Stimulated activated naive CD8-positive, alpha-beta T cell treated with anti-CD3 and anti-CD28 coated beads, Interleukin-15, amount 100 ng/mL, for 72 hours (primary cell): ENCODE measurements around the gene GLS.
A peak's percentile ranks its signal among the peaks of the same experiment; 100 is the strongest.

ENCODE experiments used
- ATAC-seq: fragments of 150-1000 bp; cut with Tn5 transposase; 2 replicates; pipeline ENCODE4 v1.10.0; 2021; ENCODE audit warnings: mild to moderate bottlenecking, moderate library complexity
- DNase-seq, 2 donors: peaks; one replicate each; pipeline ENCODE4 v3.0.0; 2021 to 2022
- H3K27ac Mint-ChIP-seq, 2 donors: one replicate each; pipeline ENCODE4 v1.8.0; 2022; ENCODE audit warnings: mild to moderate bottlenecking in 2 of 2, mixed read lengths in 2 of 2, moderate library complexity in 2 of 2
- H3K27me3 Mint-ChIP-seq: one replicate; pipeline ENCODE4 v1.8.0; 2022; ENCODE audit warnings: mixed read lengths
- H3K4me1 Mint-ChIP-seq: one replicate; pipeline ENCODE4 v1.8.0; 2022; ENCODE audit warnings: mild to moderate bottlenecking, mixed read lengths
- H3K4me3 Mint-ChIP-seq, 2 donors: one replicate each; pipeline ENCODE4 v1.8.0; 2022; ENCODE audit warnings: mild to moderate bottlenecking in 2 of 2, mixed read lengths in 2 of 2, moderate library complexity in 1 of 2
- H3K9me3 Mint-ChIP-seq, 2 donors: one replicate each; pipeline ENCODE4 v1.8.0; 2022; ENCODE audit warnings: mixed read lengths in 2 of 2

GLS gene

DNA sequence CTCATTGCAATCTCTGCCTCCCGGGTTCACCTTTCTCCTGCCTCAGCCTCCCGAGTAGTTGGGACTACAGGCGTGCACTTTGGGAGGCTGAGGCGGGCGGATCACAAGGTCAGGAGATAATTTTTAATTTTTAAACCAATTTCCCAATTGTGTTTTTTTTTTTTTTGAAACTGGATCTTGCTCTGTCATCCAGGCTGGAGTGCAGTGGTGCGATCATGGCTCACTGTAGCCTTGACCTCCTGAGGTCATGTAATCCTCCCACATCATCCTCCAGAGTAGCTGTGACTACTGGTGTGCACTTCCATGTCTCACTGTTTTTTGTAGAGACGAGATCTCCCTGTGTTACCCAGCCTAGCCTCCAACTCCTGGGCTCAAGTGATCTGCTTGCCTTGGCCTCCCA, 49.3 kb downstream of the GLS start:
- no peak for ATAC-seq
- H3K27me3 Mint-ChIP-seq, result no peaks in the 10 kb centered on the region
- H3K9me3 Mint-ChIP-seq, result no peaks in the 10 kb centered on the region
- H3K27ac Mint-ChIP-seq, result no peak overlapping the region
- DNase-seq, result no peak
- peaks cover 5% of the 10 kb centered on the region for H3K4me1 Mint-ChIP-seq
- no peak overlapping the region for H3K4me3 Mint-ChIP-seq

DNA sequence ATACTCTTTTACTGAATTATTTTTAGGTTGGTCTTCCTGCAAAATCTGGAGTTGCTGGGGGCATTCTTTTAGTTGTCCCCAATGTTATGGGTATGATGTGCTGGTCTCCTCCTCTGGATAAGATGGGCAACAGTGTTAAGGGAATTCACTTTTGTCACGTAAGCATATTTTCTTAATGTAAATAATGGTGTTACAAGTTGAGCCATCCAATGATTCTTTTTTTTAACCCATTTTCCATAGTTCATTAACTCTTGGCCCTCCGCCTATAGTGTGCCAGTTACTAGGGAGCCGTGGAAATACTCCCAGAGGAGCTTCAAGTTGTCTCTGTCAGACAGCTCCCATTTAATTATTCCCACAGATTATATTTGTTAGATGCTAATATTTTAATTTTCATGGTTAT, 49.8 kb downstream of the GLS start:
- no peak overlapping the region for H3K4me3 Mint-ChIP-seq
- no peaks in the 10 kb centered on the region for H3K9me3 Mint-ChIP-seq
- no peak for ATAC-seq
- H3K4me1 Mint-ChIP-seq, result peaks cover 5% of the 10 kb centered on the region
- DNase-seq, result no peak
- H3K27me3 Mint-ChIP-seq, result no peaks in the 10 kb centered on the region
- peak overlapping the region in 1 of 2 donors; percentile 42 for H3K27ac Mint-ChIP-seq

DNA sequence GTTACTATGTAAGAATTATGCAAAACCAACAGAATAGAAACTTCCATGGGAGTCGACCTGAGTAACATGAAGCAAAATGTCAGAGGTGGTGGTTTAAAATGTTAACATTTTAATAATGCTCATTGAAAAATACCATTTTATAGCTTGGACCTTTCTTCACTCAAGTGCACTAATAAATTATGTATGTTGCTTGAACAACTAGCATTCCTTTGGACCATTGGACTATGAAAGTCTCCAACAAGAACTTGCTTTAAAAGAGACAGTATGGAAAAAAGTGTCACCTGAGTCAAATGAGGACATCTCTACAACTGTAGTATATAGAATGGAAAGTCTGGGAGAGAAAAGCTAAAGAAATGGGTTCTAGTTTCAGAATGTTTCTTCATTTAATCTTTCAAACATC, 51.9 kb downstream of the GLS start:
- peaks cover 5% of the 10 kb centered on the region for H3K4me1 Mint-ChIP-seq
- ATAC-seq, result no peak
- H3K27ac Mint-ChIP-seq, result no peak overlapping the region
- H3K27me3 Mint-ChIP-seq, result no peaks in the 10 kb centered on the region
- DNase-seq, result no peak
- no peaks in the 10 kb centered on the region for H3K9me3 Mint-ChIP-seq
- no peak overlapping the region for H3K4me3 Mint-ChIP-seq

DNA sequence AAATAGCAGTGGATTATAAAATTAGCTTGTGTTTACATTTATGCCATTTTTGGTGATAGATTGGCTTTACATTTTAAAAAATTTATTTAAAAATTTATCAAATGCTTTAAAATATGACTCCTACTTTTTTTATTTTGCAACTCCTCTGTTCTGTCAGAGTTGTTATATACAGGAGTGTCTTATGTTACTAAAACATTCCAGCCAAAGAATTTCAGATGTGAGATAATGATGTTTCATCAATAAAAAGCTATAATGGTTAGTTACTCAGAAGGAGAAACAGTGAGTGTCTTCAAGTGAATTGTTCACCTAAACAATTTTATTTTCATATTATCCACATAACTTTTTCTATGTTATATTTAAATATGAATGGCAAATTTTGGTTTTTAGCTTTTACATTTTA, 52.7 kb downstream of the GLS start:
- DNase-seq (no peak), ATAC-seq (no peak)
- Mint-ChIP-seq H3K27me3 (no peaks in the 10 kb centered on the region), H3K4me3 (no peak overlapping the region), H3K9me3 (no peaks in the 10 kb centered on the region), H3K4me1 (peaks cover 5% of the 10 kb centered on the region), H3K27ac (no peak overlapping the region)

DNA sequence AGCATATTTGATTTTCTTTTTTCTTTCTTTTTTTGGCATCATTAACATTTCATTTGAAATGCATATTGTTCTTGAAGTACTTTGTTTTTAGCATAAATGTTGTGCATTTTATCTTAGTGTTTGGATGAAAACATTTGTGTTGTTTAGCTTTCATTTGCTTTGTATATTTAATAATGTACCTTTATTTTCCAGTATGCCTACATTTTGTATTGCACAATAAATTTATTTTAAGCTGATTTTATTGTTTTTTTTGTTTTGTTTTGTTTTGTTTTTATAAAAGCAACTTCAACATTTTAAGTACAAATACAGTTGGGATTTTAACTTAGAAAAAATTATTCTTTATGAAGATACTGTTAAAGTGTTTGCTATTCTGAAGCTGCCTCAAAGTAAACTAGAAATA, 54.4 kb downstream of the GLS start:
- no peaks in the 10 kb centered on the region for H3K27me3 Mint-ChIP-seq
- H3K4me1 Mint-ChIP-seq, result peaks cover 5% of the 10 kb centered on the region
- no peak for DNase-seq
- no peak for ATAC-seq
- H3K27ac Mint-ChIP-seq, result no peak overlapping the region
- H3K4me3 Mint-ChIP-seq, result no peak overlapping the region
- no peaks in the 10 kb centered on the region for H3K9me3 Mint-ChIP-seq

DNA sequence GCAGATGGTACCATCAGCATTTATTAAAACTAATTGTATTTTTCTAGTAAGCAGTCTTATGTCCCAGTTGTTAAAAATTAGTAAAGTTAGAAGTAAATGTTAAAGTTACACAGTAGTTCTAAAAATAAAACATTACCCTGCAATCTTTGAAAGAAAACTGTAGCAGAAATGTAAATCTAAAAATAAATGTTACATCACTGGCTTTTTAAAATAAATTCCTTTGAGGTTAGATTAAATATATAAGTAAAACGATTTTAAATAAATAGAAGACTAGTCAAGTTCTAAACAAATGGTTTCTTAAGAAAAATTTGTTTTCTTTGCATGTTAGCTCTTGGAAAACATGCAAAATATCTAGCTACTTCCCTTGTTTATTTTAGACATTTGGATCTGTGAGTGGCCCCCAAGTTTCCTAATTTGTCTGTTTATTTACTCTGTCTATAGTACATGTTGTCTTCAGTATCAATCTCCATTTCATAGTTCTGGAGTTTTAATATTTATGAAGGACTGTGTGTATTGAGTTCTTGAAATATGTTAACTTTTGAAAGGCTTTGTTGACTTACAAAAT, 58.2 kb downstream of the GLS start:
- no peak for ATAC-seq
- Mint-ChIP-seq H3K4me3 (no peak overlapping the region), H3K9me3 (no peaks in the 10 kb centered on the region), H3K27ac (peak overlapping the region in 1 of 2 donors; percentile 37), H3K27me3 (no peaks in the 10 kb centered on the region), H3K4me1 (peaks cover 4% of the 10 kb centered on the region)
- no peak for DNase-seq

DNA sequence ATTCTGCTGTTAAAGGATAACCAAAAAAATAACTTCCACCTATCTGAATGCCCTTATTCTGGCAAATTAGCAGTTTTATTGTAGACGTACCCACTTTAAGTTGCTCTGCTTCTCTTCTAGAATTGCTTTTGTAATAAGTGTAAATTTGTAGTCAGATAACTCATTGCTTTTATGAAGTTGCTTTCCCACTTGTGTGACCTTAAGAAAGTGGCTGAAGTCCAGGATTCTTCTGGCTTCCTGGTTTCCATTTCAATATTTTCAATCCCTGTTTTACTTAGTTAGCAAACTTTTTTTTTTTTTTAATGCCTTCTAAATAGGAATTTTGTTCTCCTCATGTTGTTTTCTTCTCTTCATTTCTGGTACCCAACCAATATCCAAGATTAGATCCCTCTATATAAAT, 59.8 kb downstream of the GLS start:
- Mint-ChIP-seq H3K4me3 (no peak overlapping the region), H3K4me1 (no peaks in the 10 kb centered on the region), H3K9me3 (no peaks in the 10 kb centered on the region), H3K27ac (no peak overlapping the region), H3K27me3 (no peaks in the 10 kb centered on the region)
- no peak for DNase-seq
- ATAC-seq, result no peak

DNA sequence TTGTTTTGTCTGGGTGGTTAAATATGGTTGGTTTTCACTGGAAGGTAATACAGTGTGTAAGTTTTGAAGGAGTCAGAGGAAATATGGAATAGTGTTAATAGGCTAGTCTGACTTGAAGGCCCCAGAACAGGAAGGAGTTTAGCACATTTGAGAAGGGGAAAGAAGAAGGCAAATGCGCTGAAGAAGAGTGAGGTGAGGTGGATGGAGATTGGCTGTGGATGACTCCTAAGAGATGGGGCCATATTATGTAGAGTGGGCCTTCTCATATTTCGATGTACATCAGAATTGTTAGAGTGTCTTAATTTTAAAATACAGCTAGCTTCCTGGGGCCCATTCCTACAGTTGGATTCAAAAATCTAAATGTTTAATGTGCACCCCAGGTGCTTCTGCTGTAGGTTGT, 61.0 kb downstream of the GLS start:
- no peaks in the 10 kb centered on the region for H3K9me3 Mint-ChIP-seq
- no peak for ATAC-seq
- H3K27ac Mint-ChIP-seq, result no peak overlapping the region

DNA sequence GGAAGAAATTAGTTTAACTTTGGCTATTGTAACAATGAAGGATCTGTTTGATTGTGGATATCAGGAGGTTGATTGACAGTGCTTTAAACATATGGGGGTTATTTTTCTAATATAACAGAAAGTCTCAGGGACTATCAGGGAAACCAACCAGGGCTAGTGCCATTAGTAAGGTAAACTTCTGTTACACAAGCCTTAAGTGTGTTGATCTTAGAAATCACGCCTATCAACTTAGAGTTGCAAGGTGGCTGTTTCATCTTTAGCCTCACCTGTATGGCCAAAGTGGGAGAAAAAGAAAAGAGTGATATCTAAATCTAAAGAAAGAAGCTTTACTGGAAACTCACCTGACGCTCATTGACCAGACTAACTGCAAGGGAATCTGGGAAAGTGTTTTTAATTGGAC, 62.1 kb downstream of the GLS start:
- Mint-ChIP-seq H3K4me3 (no peak overlapping the region), H3K27ac (no peak overlapping the region), H3K4me1 (peaks cover 5% of the 10 kb centered on the region), H3K27me3 (no peaks in the 10 kb centered on the region), H3K9me3 (no peaks in the 10 kb centered on the region)
- ATAC-seq, result no peak
- DNase-seq, result no peak

More for the DNA sequence above, 61.0 kb downstream of the GLS start:
- no peak overlapping the region for H3K4me3 Mint-ChIP-seq
- no peak for DNase-seq
- H3K4me1 Mint-ChIP-seq, result peaks cover 3% of the 10 kb centered on the region
- no peaks in the 10 kb centered on the region for H3K27me3 Mint-ChIP-seq

DNA sequence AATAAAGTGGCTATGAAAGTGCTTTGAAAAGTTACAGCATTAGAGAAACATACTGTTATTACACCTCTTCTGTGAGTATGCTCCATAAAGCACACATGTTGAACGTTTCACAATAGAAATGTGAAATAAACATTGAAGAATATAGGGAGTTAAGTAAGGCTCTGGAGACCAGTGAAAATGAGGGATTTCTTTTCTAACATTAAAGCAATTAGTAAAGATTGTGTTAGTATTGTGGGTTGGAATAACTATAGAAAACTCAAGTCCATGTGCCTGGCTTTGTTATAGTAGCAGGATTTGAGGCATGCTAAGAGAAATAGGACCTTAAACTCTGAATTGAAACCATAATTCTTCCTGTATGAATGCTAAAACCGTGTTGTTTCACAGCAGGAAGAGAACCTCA, 63.1 kb downstream of the GLS start:
- H3K9me3 Mint-ChIP-seq, result no peaks in the 10 kb centered on the region
- ATAC-seq, result no peak
- no peak overlapping the region for H3K27ac Mint-ChIP-seq
- H3K4me3 Mint-ChIP-seq, result no peak overlapping the region
- no peak for DNase-seq
- H3K4me1 Mint-ChIP-seq, result peaks cover 5% of the 10 kb centered on the region
- H3K27me3 Mint-ChIP-seq, result no peaks in the 10 kb centered on the region

DNA sequence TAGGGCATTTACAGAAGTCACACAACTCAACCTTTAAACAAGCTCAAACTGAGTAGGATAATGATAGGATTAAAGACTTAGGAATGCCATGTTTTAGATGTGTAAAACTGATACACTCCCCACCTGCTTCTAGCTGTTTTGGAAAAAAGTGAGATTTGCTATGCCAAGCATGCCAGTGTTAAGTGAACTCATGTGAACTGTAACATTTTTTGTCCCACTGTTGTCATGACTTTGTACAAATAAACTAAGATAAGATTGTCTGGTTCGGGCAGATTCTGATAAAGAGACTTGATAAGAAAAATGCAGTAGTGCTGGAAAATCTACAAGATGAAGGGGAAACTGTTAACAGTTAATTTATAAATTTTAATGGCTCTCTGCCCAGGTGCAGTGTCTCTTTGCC, 66.5 kb downstream of the GLS start:
- Mint-ChIP-seq H3K4me3 (no peak overlapping the region), H3K27ac (no peak overlapping the region), H3K27me3 (no peaks in the 10 kb centered on the region), H3K9me3 (no peaks in the 10 kb centered on the region), H3K4me1 (peaks cover 7% of the 10 kb centered on the region)
- no peak for DNase-seq
- no peak for ATAC-seq

DNA sequence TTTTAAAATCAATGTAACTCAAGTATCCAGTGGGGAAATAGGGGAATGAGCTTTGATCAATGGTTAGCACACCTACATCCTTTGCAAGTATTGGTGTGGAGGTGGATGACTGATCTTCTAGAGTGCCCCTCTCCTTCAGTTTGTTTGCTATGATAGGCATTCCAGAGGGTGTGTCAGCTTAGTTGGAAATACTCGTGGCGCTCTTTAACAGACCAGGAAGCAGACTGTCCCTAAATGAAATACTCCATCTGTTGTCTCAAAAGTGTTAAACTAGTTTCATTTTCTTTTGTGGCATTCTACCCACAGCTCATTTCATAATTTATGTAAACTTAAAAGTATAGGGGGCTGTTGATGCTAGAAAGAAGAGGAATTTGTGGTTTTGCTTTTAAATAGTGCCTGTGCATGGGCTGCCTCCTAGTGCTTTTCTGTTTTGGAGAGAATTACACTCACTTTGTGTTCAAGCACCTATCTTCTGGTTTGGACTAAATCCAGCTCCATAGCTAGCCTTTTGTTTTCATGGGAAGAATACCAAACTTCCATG, 67.2 kb downstream of the GLS start:
- peak overlapping the region in 1 of 2 donors; percentile 13 for H3K27ac Mint-ChIP-seq
- no peak for DNase-seq

DNA sequence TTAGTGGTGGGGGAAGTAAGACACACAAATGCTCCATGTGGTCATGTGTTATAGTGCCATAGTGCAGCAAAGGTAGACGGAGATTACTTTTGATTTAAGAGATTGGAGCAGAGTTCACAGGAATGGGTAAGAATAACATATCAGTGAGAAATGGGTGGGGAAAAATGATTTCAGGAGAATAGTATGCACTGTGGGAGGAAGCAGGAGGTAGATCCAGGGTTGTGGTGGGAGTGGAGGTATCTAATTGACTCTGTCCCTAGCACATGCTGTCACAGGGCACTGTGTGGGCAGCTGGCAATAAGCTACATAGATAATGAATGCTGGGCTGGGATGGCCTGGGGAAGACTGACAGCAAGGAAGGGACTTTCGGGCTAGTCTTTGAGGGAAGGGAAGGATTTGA, 68.0 kb downstream of the GLS start:
- H3K27me3 Mint-ChIP-seq, result no peaks in the 10 kb centered on the region
- ATAC-seq (peak; percentile 63), DNase-seq (no peak)
- H3K4me3 Mint-ChIP-seq, result no peak overlapping the region
- no peak overlapping the region for H3K27ac Mint-ChIP-seq
- H3K4me1 Mint-ChIP-seq, result peaks cover 11% of the 10 kb centered on the region
- H3K9me3 Mint-ChIP-seq, result no peaks in the 10 kb centered on the region

More for the DNA sequence above, 67.2 kb downstream of the GLS start:
- Mint-ChIP-seq H3K4me3 (peak overlapping the region; percentile 9 to 55), H3K4me1 (peaks cover 11% of the 10 kb centered on the region), H3K27me3 (no peaks in the 10 kb centered on the region), H3K9me3 (no peaks in the 10 kb centered on the region)
- ATAC-seq, result peak; percentile 93

DNA sequence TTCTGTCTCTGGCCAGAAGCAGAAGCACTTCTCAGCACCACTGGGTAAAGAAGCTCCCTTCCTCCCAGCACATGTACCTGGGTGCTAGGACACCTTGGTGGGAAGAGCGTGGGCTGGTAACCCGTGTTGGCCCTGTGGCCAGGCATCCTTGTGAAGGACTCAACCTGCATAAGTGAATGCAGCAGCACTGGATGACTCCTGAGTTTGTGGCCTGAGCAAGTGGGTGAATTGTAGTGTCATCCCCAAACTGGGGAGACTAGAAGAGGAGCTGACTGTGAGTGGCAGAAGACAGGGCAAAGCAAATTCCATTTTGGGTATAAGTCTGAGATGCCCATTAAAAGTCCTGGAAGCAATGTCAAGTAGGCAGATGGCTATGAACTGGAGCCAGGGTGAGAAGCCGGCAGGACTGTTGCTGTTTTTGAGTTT, 70.0 kb downstream of the GLS start:
- Mint-ChIP-seq H3K4me1 (peaks cover 11% of the 10 kb centered on the region), H3K27ac (no peak overlapping the region), H3K4me3 (no peak overlapping the region), H3K9me3 (peaks cover 0 to under 1% of the 10 kb centered on the region in 2 donors), H3K27me3 (no peaks in the 10 kb centered on the region)
- DNase-seq (no peak), ATAC-seq (no peak)

DNA sequence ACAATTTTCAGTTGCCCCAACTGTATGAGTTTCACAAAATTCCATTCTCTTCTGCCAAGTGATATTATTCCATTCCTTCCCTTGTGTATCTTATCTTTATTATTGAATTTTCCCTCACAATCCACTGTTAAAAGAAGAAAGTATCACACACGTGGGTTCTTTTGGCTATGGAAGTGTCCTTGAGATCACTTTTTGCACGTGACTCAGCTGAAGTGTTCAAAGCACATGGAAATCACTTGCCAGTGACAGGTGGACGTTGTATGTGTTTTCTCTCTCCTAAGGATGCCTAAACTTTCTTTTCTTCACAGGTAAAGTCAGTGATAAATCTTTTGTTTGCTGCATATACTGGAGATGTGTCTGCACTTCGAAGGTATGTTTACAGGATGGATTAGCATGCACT, 72.6 kb downstream of the GLS start:
- ATAC-seq, result no peak
- no peak overlapping the region for H3K27ac Mint-ChIP-seq

DNA sequence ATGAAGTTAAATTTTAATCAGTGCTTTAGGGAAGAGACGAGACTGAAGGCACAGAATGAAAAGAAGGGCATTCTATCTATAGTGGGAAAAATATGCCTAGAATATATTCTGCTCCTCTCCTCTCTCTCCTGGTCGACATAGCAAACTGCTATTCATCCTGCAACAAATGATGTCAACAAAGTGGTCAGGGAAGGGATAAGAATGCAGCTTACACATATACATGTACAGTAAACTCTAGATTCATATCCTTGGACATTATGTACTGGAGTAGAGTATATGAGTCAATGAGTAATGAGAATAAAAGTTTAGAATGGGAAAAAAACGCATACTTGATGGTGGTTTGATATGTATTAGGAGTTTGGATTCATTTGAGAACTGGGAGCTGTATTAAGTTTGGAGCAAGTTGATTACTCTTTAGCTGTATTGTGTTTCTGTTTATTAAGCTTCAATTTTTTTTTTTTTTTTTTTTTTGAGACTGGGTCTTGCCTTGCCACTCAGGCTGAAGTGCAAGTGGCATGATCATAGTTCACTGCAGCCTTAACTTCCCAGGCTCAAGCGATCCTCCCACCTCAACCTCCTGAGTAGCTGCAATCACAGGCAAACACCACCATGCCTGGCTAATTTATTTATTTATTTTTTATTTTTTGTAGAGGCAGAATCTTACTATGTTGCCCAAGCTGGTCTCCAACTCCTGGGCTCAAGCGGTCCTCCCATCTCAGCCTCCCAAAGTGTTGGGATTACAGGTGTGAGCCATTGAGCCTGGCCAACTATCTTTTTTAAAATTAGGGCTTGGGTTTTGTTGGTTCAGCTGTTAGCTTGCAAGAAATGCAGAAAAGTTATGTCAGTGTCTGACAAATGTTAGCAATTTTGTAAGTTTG, 79.5 kb downstream of the GLS start:
- Mint-ChIP-seq H3K4me3 (no peak overlapping the region), H3K27me3 (no peaks in the 10 kb centered on the region), H3K9me3 (peaks cover 0 to 9% of the 10 kb centered on the region in 2 donors), H3K27ac (peak overlapping the region in 1 of 2 donors; percentile 32), H3K4me1 (peaks cover 27% of the 10 kb centered on the region)
- peak; percentile 26 for ATAC-seq
- DNase-seq, result no peak

More for the DNA sequence above, 72.6 kb downstream of the GLS start:
- Mint-ChIP-seq H3K9me3 (peaks cover 0 to 9% of the 10 kb centered on the region in 2 donors), H3K4me3 (no peak overlapping the region), H3K27me3 (no peaks in the 10 kb centered on the region), H3K4me1 (peaks cover 6% of the 10 kb centered on the region)
- no peak for DNase-seq
